H1 (cell line): Measurements from ENCODE around the gene GBP4. TPM values are rescaled to one million over a fixed set of nuclear protein-coding genes. Genes with fewer than 3 reads are reported as not detected.

ENCODE experiments used
- CTCF ChIA-PET: fragments of 300-600 bp; sonication (Branson Sonifier 250); formaldehyde crosslinking; loops from one replicate; lab custom pipeline; 2021; ENCODE audit not compliant: partially characterized antibody; lab: Charles Lee
- POLR2A ChIA-PET: fragments of 300-600 bp; sonication (Branson Sonifier 250); formaldehyde crosslinking; loops from one replicate; lab custom pipeline; 2021; ENCODE audit warnings: inconsistent platforms; ENCODE audit not compliant: partially characterized antibody; lab: Charles Lee
- DNase-seq, 2 experiments: peaks; one replicate each; pipeline versions ENCODE4 v3.0.0 to v3.0.0-alpha.2; 2010 to 2022; ENCODE audit warnings: low spot score in 2 of 2, low read depth in 1 of 2, mixed read lengths in 1 of 2
- FAIRE-seq: peaks from 2 replicates; lab custom pipeline; 2011; peaks lifted over from hg19 to GRCh38; lab: Jason Lieb, UNC
- H2AFZ ChIP-seq: 2 replicates; pipeline ENCODE4 v1.8.1; 2012; ENCODE audit warnings: low read length, inconsistent platforms
- H2AK5ac ChIP-seq: 2 replicates; pipeline ENCODE4 v1.6.1; 2013; ENCODE audit warnings: low read depth, low read length
- H2BK120ac ChIP-seq: replicated peaks from 2 replicates; pipeline ENCODE3; 2013; ENCODE audit warnings: low read depth, low read length, inconsistent platforms
- H2BK12ac ChIP-seq: 2 replicates; pipeline ENCODE4 v1.6.1; 2013; ENCODE audit warnings: low read depth, low read length
- H2BK15ac ChIP-seq: 2 replicates; pipeline ENCODE4 v1.6.1; 2013; ENCODE audit warnings: low read length
- H2BK20ac ChIP-seq: 2 replicates; pipeline ENCODE4 v1.6.1; 2013; ENCODE audit warnings: low read length
- H2BK5ac ChIP-seq: 2 replicates; pipeline ENCODE4 v1.6.1; 2013; ENCODE audit warnings: low read depth, low read length
- H3K14ac ChIP-seq: 2 replicates; pipeline ENCODE4 v1.6.1; 2013; ENCODE audit warnings: inconsistent platforms; ENCODE audit not compliant: insufficient read length
- H3K18ac ChIP-seq: 2 replicates; pipeline ENCODE4 v1.6.1; 2013; ENCODE audit warnings: low read length; ENCODE audit errors: extremely low read depth
- H3K23ac ChIP-seq: 2 replicates; pipeline ENCODE4 v1.6.1; 2013; ENCODE audit warnings: inconsistent platforms; ENCODE audit not compliant: insufficient read length
- H3K23me2 ChIP-seq: 2 replicates; pipeline ENCODE4 v1.6.1; 2013; ENCODE audit warnings: low read depth, low read length
- H3K27ac ChIP-seq: 2 replicates; pipeline ENCODE4 v1.6.1; 2011; ENCODE audit warnings: low read depth, low read length, inconsistent platforms
- H3K27me3 ChIP-seq, 4 experiments: replicated peaks in 1 of 4; 1 replicate in 1 of 4; 2 replicates in 3 of 4; pipeline versions ENCODE4 v1.6.1 to v1.8.1; 2011 to 2013; ENCODE audit warnings: low read length in 3 of 4, mild to moderate bottlenecking in 3 of 4, inconsistent platforms in 2 of 4, mixed read lengths in 2 of 4, moderate library complexity in 1 of 4; ENCODE audit not compliant: control insufficient read depth in 3 of 4, insufficient read depth in 3 of 4; ENCODE audit errors: extremely low read depth in 1 of 4
- H3K36me3 ChIP-seq, 4 experiments: 2 replicates each; pipeline versions ENCODE4 v1.6.1 to v1.8.1; 2011 to 2013; ENCODE audit warnings: mild to moderate bottlenecking in 4 of 4, low read length in 3 of 4, moderate library complexity in 2 of 4, control low read depth in 1 of 4, inconsistent platforms in 1 of 4; ENCODE audit not compliant: insufficient read depth in 4 of 4, control insufficient read depth in 2 of 4
- H3K4ac ChIP-seq: replicated peaks from 2 replicates; pipeline ENCODE3; 2013; ENCODE audit warnings: low read length, low read depth, mixed read lengths, inconsistent platforms; ENCODE audit not compliant: insufficient read length
- H3K4me1 ChIP-seq, 4 experiments: replicated peaks in 1 of 4; 1 replicate in 1 of 4; 2 replicates in 3 of 4; pipeline versions ENCODE4 v1.6.1 to v1.8.1; 2011 to 2013; ENCODE audit warnings: low read length in 3 of 4, inconsistent platforms in 2 of 4, mixed read lengths in 1 of 4; ENCODE audit not compliant: insufficient read depth in 4 of 4, control insufficient read depth in 3 of 4
- H3K4me2 ChIP-seq, 2 experiments: 2 replicates each; pipeline versions ENCODE4 v1.6.1 to v1.8.1; 2011 to 2013; ENCODE audit warnings: low read depth in 2 of 2, low read length in 2 of 2, control low read depth in 1 of 2, inconsistent platforms in 1 of 2, mild to moderate bottlenecking in 1 of 2; ENCODE audit not compliant: insufficient read depth in 1 of 2
- H3K4me3 ChIP-seq, 4 experiments: fragments of 200-600, 300-600 bp in 1 of 4; sonication (generic), shearing (Covaris generic), sonication (Bioruptor Twin) in 1 of 4; 2 replicates each; pipeline versions ENCODE4 v1.5.1 to v1.8.1; 2011 to 2016; ENCODE audit warnings: low read length in 4 of 4, low read depth in 3 of 4, control low read depth in 2 of 4, inconsistent platforms in 2 of 4, mild to moderate bottlenecking in 2 of 4, mixed read lengths in 1 of 4, moderate library complexity in 1 of 4; ENCODE audit not compliant: insufficient read depth in 2 of 4; ENCODE audit errors: extremely low read depth in 1 of 4
- H3K56ac ChIP-seq: replicated peaks from 2 replicates; pipeline ENCODE3; 2013; ENCODE audit warnings: low read depth, mild to moderate bottlenecking, mixed read lengths, low read length, inconsistent platforms; ENCODE audit not compliant: insufficient read length
- H3K79me1 ChIP-seq: 2 replicates; pipeline ENCODE4 v1.6.1; 2013; ENCODE audit warnings: low read depth, low read length, control low read depth
- H3K79me2 ChIP-seq, 2 experiments: 2 replicates each; pipeline versions ENCODE4 v1.6.1 to v1.8.1; 2012 to 2013; ENCODE audit warnings: low read length in 2 of 2, mild to moderate bottlenecking in 2 of 2, inconsistent platforms in 1 of 2; ENCODE audit not compliant: insufficient read depth in 2 of 2, control insufficient read depth in 1 of 2
- H3K9ac ChIP-seq, 4 experiments: replicated peaks in 1 of 4; 1 replicate in 1 of 4; 2 replicates in 3 of 4; pipeline versions ENCODE4 v1.6.1 to v1.8.1; 2011 to 2013; ENCODE audit warnings: low read depth in 3 of 4, low read length in 3 of 4, control low read depth in 2 of 4, mild to moderate bottlenecking in 2 of 4, moderate library complexity in 2 of 4, inconsistent platforms in 1 of 4; ENCODE audit errors: extremely low read depth in 1 of 4
- H3K9me3 ChIP-seq, 2 experiments: 2 replicates each; pipeline versions ENCODE4 v1.6.1 to v1.8.1; 2012 to 2013; ENCODE audit warnings: mild to moderate bottlenecking in 2 of 2, moderate library complexity in 2 of 2, control low read depth in 1 of 2, inconsistent platforms in 1 of 2, low read depth in 1 of 2, low read length in 1 of 2, mixed read lengths in 1 of 2; ENCODE audit not compliant: insufficient read depth in 2 of 2
- H4K20me1 ChIP-seq, 2 experiments: replicated peaks in 1 of 2; 2 replicates each; pipeline versions ENCODE3 to v1.8.1; 2011 to 2013; ENCODE audit warnings: inconsistent platforms in 2 of 2, low read length in 2 of 2, mild to moderate bottlenecking in 1 of 2; ENCODE audit not compliant: insufficient read depth in 2 of 2, control insufficient read depth in 1 of 2
- H4K5ac ChIP-seq: 2 replicates; pipeline ENCODE4 v1.6.1; 2013; ENCODE audit warnings: low read length, low read depth, mixed read lengths, inconsistent platforms; ENCODE audit not compliant: insufficient read length
- H4K8ac ChIP-seq: 2 replicates; pipeline ENCODE4 v1.8.0; 2013; ENCODE audit warnings: mild to moderate bottlenecking, moderate library complexity, low read length, inconsistent platforms; ENCODE audit not compliant: insufficient read depth; ENCODE audit errors: extremely low read depth
- H4K91ac ChIP-seq: replicated peaks from 2 replicates; pipeline ENCODE3; 2013; ENCODE audit warnings: low read length, mixed read lengths, inconsistent platforms; ENCODE audit not compliant: insufficient read length
- BRCA1 ChIP-seq: IDR thresholded peaks from 2 replicates; pipeline ENCODE4 v1.6.1; 2012; ENCODE audit warnings: low read depth, low read length, improper control_type of control experiment
- CBX5 ChIP-seq: fragments of 300-800, 300-1000 bp; sonication (generic); IDR thresholded peaks from 2 replicates; pipeline ENCODE4 v1.7.1; 2016; ENCODE audit warnings: antibody characterized with exemption, low read length, low read depth
- CEBPB ChIP-seq: IDR thresholded peaks from 2 replicates; pipeline ENCODE4 v1.6.1; 2012; ENCODE audit warnings: low read depth, low read length
- CREB1 ChIP-seq: IDR thresholded peaks from 2 replicates; pipeline ENCODE4 v1.6.1; 2012; ENCODE audit warnings: inconsistent platforms
- EGR1 ChIP-seq: IDR thresholded peaks from 2 replicates; pipeline ENCODE4 v1.6.1; 2011; ENCODE audit warnings: low read depth, low read length, borderline replicate concordance
- GABPA ChIP-seq: IDR thresholded peaks from 2 replicates; pipeline ENCODE4 v1.6.1; 2011; ENCODE audit warnings: mild to moderate bottlenecking, low read length, moderate library complexity, borderline replicate concordance; ENCODE audit not compliant: insufficient read depth
- POLR2AphosphoS5 ChIP-seq: IDR thresholded peaks from 2 replicates; pipeline ENCODE4 v1.6.1; 2011; ENCODE audit warnings: low read depth, low read length
- RAD21 ChIP-seq, 2 experiments: IDR thresholded peaks in 1 of 2; conservative IDR thresholded peaks in 1 of 2; 2 replicates each; pipeline ENCODE4 v1.6.1; 2011; ENCODE audit warnings: low read depth in 2 of 2, low read length in 2 of 2, improper control_type of control experiment in 1 of 2, inconsistent platforms in 1 of 2, mild to moderate bottlenecking in 1 of 2, moderate library complexity in 1 of 2
- RBBP5 ChIP-seq: IDR thresholded peaks from 2 replicates; pipeline ENCODE4 v1.7.1; 2012; ENCODE audit warnings: low read depth, mild to moderate bottlenecking, inconsistent platforms, low read length, moderate library complexity, borderline replicate concordance
- SAP30 ChIP-seq: fragments of 300-600 bp; sonication (generic); IDR thresholded peaks from 2 replicates; pipeline ENCODE4 v1.7.1; 2012; ENCODE audit warnings: low read length, moderate library complexity, mild to moderate bottlenecking, inconsistent platforms; ENCODE audit not compliant: insufficient read depth, insufficient replicate concordance
- SRF ChIP-seq: IDR thresholded peaks from 2 replicates; pipeline ENCODE4 v1.6.1; 2011; ENCODE audit warnings: mild to moderate bottlenecking, low read depth, low read length, moderate library complexity
- TBP ChIP-seq: IDR thresholded peaks from 2 replicates; pipeline ENCODE4 v1.6.1; 2011; ENCODE audit warnings: low read depth, low read length, improper control_type of control experiment
- TCF12 ChIP-seq: IDR thresholded peaks from 2 replicates; pipeline ENCODE4 v1.6.1; 2011; ENCODE audit warnings: low read depth, mild to moderate bottlenecking, low read length
- YY1 ChIP-seq: IDR thresholded peaks from 2 replicates; pipeline ENCODE4 v1.6.1; 2011; ENCODE audit warnings: low read depth, mild to moderate bottlenecking, low read length
- polyA plus RNA-seq, 7 experiments: library from polyadenylated mRNA; depleted of rRNA in 3 of 7; stranded (reverse) in 5 of 7; unstranded in 2 of 7; fragments of >200 nt in 5 of 7; fragments of 200-250 nt in 2 of 7; gene quantifications; 1 replicate in 5 of 7; 2 replicates in 1 of 7; 4 replicates in 1 of 7; pipeline versions ENCODE4 v1.2.1 to v1.2.3, GENCODE V29; 2011 to 2013; ENCODE audit warnings: missing spikeins in 2 of 7, mixed read lengths in 2 of 7
- total RNA-seq: library from RNA; stranded (reverse); fragmentation: NEBNext Ultra II Directional; extraction: Animal tissue kit (Norgen Biotek cat#: 25700); gene quantifications from 2 replicates; pipeline ENCODE4 v1.2.1, GENCODE V29; 2021
- TF ChIP-seq, protein P1 (sequence below): IDR thresholded peaks from 2 replicates; pipeline ENCODE4 v1.6.1; 2012; ENCODE audit warnings: inconsistent platforms
- TF ChIP-seq, protein P2 (sequence below): IDR thresholded peaks from 2 replicates; pipeline ENCODE4 v1.6.1; 2012; ENCODE audit warnings: inconsistent platforms

The GBP4 gene
- total and polyA plus RNA-seq, 2 of the 8 experiments (the other 6 are each of a cell fraction or from before 2014, with no cell fraction given), result 0.02 TPM; not detected in 1

DNA sequence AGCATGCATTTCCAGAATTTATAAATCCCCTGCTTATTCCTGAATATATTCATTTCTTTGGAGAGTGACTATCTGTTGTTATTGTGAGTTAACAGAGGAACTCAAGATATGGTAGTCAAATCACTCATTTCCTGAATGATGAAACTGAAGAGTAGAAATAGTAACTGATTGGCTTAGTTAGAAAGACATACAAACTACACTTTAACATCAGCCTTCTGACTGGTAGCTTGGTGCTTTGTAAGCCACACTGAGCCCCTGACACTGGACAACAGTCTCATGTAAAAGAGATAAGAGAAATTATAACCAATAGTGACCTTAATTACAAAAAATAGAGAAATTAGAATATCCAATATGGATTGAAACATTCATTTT, 27.7 kb downstream of the GBP4 start:
- Histone ChIP-seq H2BK5ac (no peak overlapping the region), H3K4me1 (no peaks in the 10 kb centered on the region), H3K23me2 (no peaks in the 10 kb centered on the region), H3K56ac (no peak overlapping the region), H4K8ac (no peak overlapping the region), H4K20me1 (no peaks in the 10 kb centered on the region), H3K36me3 (no peaks in the 10 kb centered on the region), H2AFZ (no peak overlapping the region), H3K4me2 (no peak overlapping the region), H4K5ac (no peak overlapping the region), H2AK5ac (no peak overlapping the region), H3K23ac (no peak overlapping the region), H3K4me3 (no peak overlapping the region), H2BK20ac (no peak overlapping the region), H3K27me3 (no peaks in the 10 kb centered on the region), H3K27ac (no peak overlapping the region), H3K9ac (no peak overlapping the region), H3K18ac (no peak overlapping the region), H2BK15ac (no peak overlapping the region), H3K14ac (no peak overlapping the region), H2BK12ac (no peak overlapping the region), H3K79me1 (no peaks in the 10 kb centered on the region), H3K79me2 (no peaks in the 10 kb centered on the region), H3K4ac (no peak overlapping the region), H2BK120ac (no peak overlapping the region), H4K91ac (no peak overlapping the region), H3K9me3 (no peaks in the 10 kb centered on the region)
- DNase-seq, result no peak
- POLR2A ChIA-PET, result no interaction called here
- no peak for FAIRE-seq
- CTCF ChIA-PET, result no interaction called here
- TF ChIP-seq CREB1 (no peak), YY1 (no peak), POLR2AphosphoS5 (no peak), SRF (no peak), CBX5 (no peak), RAD21 (IDR thresholded peaks at IDR 0.05 in 1 of 2, conservative IDR thresholded peaks at IDR 0.05 in 1 of 2; ENCODE audit: low read depth in 2 of 2, low read length in 2 of 2) (no peak), CEBPB (no peak), TBP (no peak), GABPA (no peak), SAP30 (no peak), BRCA1 (no peak), RBBP5 (no peak), TCF12 (no peak), EGR1 (no peak)
- TF ChIP-seq, protein P1, sequence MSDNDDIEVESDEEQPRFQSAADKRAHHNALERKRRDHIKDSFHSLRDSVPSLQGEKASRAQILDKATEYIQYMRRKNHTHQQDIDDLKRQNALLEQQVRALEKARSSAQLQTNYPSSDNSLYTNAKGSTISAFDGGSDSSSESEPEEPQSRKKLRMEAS, result no peak
- TF ChIP-seq, protein P2, sequence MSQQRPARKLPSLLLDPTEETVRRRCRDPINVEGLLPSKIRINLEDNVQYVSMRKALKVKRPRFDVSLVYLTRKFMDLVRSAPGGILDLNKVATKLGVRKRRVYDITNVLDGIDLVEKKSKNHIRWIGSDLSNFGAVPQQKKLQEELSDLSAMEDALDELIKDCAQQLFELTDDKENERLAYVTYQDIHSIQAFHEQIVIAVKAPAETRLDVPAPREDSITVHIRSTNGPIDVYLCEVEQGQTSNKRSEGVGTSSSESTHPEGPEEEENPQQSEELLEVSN, result no peak
